Measurements from ENCODE around the gene NECTIN4. TPM values are rescaled to one million over a fixed set of nuclear protein-coding genes. Genes with fewer than 3 reads are reported as not detected.
"Not testable (repeated sequence)": the region's sequence is repeated elsewhere in the genome, so short reads cannot be mapped to it uniquely, and the experiment has no call there.

Gene NECTIN4
- total RNA-seq, 2 experiments from 2014 or later: 0.05 TPM; not detected in 1

DNA sequence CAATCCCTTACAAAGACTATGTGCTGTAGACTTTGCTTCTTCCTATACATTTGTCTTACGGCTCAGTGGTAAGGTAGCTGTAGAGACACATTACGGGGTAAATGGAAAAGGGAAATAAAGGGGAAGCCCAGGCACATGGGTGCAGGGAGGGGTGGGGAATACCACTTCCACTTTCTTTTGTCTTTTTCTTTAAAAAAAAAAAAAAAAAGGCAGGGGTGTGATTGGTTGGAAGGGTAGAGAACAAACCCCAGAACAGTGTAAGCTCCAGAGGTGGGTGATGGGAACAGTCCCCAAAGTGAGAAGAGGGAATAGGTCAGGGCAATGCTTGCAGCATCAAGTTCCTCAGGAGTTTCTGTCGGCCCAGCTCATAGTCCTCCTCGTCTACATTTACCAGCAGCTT, 32.5 kb upstream of the NECTIN4 start:
- Mint-ChIP-seq H3K27ac (peak overlapping the region; percentile 64), H3K27me3 (no peaks in the 10 kb centered on the region), H3K4me1 (ENCODE audit: low read depth) (peaks cover 35% of the 10 kb centered on the region), H3K9me3 (no peaks in the 10 kb centered on the region), H3K4me3 (no peak overlapping the region), H3K36me3 (peaks cover 56% of the 10 kb centered on the region)
- ChIA-PET CTCF (interaction anchor here (1.0 to 1.5 kb wide), 4 partner anchors 11 to 44 kb away, joined by 3 to 4 read pairs (median 3); partner anchors contain the start of genes DEDD and PPOX), POLR2A (interaction anchor here (1.3 kb wide), 1 partner anchor 36 kb away, joined by 3 read pairs; no protein-coding TSS in a partner anchor)
- no peak for DNase-seq
- intact Hi-C loops (cut with micrococcal nuclease): no loop called here

GRCh38 chr1:161121042-161121650, 31.8 kb upstream of the NECTIN4 start:
- ChIA-PET CTCF (interaction anchor here (1.0 to 1.5 kb wide), 4 partner anchors 12 to 45 kb away, joined by 3 to 4 read pairs (median 3); partner anchors contain the start of genes DEDD and PPOX), POLR2A (interaction anchor here (1.3 kb wide), 1 partner anchor 37 kb away, joined by 3 read pairs; no protein-coding TSS in a partner anchor)
- H3K4me1 Mint-ChIP-seq (ENCODE audit: low read depth): peaks cover 36% of the 10 kb centered on the region
- H3K36me3 Mint-ChIP-seq: peaks cover 55% of the 10 kb centered on the region
- peak overlapping the region; percentile 82 for H3K27ac Mint-ChIP-seq
- no peak overlapping the region for H3K4me3 Mint-ChIP-seq
- intact Hi-C loops (cut with micrococcal nuclease): no loop called here
- no peaks in the 10 kb centered on the region for H3K9me3 Mint-ChIP-seq
- no peak for DNase-seq
- no peaks in the 10 kb centered on the region for H3K27me3 Mint-ChIP-seq

DNA sequence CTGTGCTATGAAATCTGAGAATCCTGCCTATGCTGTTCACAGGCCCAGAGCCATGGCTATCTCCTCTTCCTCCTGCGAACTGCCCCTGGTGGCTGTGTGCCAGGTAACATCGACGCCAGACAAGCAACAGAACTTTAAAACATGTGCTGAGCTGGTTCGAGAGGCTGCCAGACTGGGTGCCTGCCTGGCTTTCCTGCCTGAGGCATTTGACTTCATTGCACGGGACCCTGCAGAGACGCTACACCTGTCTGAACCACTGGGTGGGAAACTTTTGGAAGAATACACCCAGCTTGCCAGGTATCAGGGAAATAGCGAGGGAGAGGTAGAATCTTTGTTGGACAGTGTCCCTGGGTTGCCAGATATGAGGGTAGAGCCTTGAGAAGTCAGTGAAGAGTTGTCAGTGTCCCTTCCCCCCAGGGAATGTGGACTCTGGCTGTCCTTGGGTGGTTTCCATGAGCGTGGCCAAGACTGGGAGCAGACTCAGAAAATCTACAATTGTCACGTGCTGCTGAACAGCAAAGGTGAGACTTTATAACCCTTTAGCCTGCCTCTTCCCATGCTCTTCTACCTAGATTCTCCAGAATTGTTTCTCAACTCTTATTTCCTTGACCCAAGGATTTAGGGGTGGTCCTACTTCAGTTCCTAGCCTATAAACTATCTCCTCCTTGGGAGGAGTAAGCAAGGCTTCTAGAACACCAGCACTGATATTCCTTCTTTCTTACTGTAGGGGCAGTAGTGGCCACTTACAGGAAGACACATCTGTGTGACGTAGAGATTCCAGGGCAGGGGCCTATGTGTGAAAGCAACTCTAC, 29.9 kb upstream of the NECTIN4 start:
- Mint-ChIP-seq H3K4me1 (ENCODE audit: low read depth) (peaks cover 53% of the 10 kb centered on the region), H3K4me3 (peak overlapping the region; percentile 93), H3K36me3 (peaks cover 48% of the 10 kb centered on the region), H3K27me3 (no peaks in the 10 kb centered on the region), H3K27ac (peak overlapping the region; percentile 84), H3K9me3 (no peaks in the 10 kb centered on the region)
- CTCF ChIA-PET: interaction anchor here (0.6 to 3.9 kb wide), 5 partner anchors 21 to 111 kb away, joined by 3 to 40 read pairs (median 3); partner anchors contain the start of genes ARHGAP30 and KLHDC9
- intact Hi-C loops (cut with micrococcal nuclease): loop anchor here (1.0 to 5.0 kb wide), 5 partner anchors 13 to 857 kb away; partner anchors contain the start of genes DCAF8, DEDD, F11R and SDHC
- peak; percentile 85 for DNase-seq
- POLR2A ChIA-PET: interaction anchor here (0.9 to 2.4 kb wide), 4 partner anchors 9 to 282 kb away, joined by 3 to 11 read pairs (median 4); partner anchors contain the start of gene USF1

DNA sequence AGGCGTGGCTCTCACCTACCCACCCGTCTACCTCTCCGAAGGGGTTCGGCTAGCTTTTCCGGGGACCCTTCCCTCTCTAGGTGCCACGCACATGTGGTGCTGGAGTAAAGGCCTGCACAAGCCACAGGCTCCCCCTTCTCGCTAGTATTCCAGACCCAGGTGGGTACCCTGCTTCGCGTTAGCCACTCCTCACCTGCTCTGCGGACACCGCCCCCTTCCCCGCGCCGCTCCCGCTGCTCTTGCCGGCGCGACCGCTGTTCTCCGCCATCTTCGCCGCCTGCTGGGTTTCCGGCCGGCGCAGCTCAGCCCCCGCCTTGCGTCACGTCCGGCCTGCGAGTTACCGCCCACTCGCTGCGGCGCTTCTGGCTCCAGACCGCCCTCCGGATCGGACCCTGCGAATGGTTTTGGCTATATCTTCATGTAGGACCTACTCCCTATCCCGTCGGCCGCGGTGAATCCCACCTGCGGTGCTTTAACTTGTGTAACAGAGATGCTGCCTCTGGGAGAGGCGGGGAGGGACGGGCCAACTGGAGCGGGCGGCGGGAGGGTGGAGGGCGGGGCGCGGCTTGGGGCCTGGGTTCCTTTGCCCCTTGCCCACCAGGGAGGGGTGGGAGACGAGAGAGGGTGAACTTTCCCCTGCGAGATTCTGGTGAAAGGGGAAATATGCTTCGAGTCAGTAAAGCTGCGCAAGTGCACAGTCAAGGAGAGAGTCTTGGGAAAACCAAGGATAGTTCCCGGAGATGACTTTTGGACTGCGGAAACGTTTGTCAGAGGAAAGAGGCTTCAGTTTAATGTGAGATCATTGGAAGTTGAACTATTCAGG, 28.6 kb upstream of the NECTIN4 start, which contains the start of the genes NIT1 and PFDN2:
NIT1 (plus strand) TSS at position 347 of the 823 bp plus-strand sequence; CDS start at position 419, 72 bp downstream.
PFDN2 (minus strand) TSS at position 279 of the 823 bp plus-strand sequence; CDS start at position 268, 11 bp downstream.
- intact Hi-C loops (cut with micrococcal nuclease): loop anchor here (1.0 to 5.0 kb wide), 5 partner anchors 35 to 856 kb away; partner anchors contain the start of genes DCAF8, F11R, SDHC and UFC1
- ChIA-PET CTCF (interaction anchor here (1.1 to 3.9 kb wide), 7 partner anchors 9 to 76 kb away, joined by 3 to 40 read pairs (median 4); partner anchors contain the start of genes ARHGAP30, KLHDC9 and PPOX), POLR2A (interaction anchor here (0.8 to 3.2 kb wide), 13 partner anchors 10 to 491 kb away, joined by 3 to 18 read pairs (median 5); partner anchors contain the start of genes ARHGAP30, PPOX, TOMM40L and TSTD1)

DNA sequence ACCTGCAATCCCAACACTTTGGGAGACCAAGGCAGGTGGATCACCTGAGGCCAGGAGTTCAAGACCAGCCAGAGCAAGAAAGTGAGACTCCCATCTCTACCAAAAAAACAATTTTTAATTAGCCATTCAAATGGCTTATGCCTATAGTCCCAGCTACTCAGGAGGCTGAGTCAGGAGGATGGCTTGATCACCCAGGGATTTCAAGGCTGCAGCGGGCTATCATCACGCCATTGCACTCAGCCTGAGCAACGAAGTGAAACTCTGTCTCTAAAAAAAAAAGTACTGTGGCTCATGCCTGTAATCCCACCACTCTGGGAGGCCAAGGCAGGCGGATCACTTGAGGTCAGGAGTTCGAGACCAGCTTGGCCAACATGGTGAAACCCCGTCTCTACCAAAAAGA, 26.6 kb upstream of the NECTIN4 start:
- ChIA-PET POLR2A (interaction anchor here (0.6 to 3.2 kb wide), 2 partner anchors 46 to 50 kb away, joined by 3 to 18 read pairs; partner anchors contain the start of gene ARHGAP30), CTCF (interaction anchor here (2.2 to 3.9 kb wide), 2 partner anchors 17 to 50 kb away, joined by 8 to 40 read pairs; partner anchors contain the start of genes KLHDC9 and PPOX)
- DNase-seq, H3K27me3 Mint-ChIP-seq, H3K9me3 Mint-ChIP-seq: not testable (repeated sequence)
- Mint-ChIP-seq H3K4me1 (ENCODE audit: low read depth) (peaks cover 74% of the 10 kb centered on the region), H3K4me3 (peak overlapping the region; percentile 93), H3K36me3 (peaks cover 31% of the 10 kb centered on the region), H3K27ac (peak overlapping the region; percentile 84)
- intact Hi-C loops (cut with micrococcal nuclease): loop anchor here (1.0 to 5.0 kb wide), 8 partner anchors 15 to 854 kb away; partner anchors contain the start of genes ARHGAP30, DCAF8, DEDD and SDHC

More for the DNA sequence above, 28.6 kb upstream of the NECTIN4 start, which contains the start of the genes NIT1 and PFDN2:
- Mint-ChIP-seq H3K36me3 (peaks cover 43% of the 10 kb centered on the region), H3K9me3 (no peaks in the 10 kb centered on the region), H3K4me1 (ENCODE audit: low read depth) (peaks cover 66% of the 10 kb centered on the region), H3K27ac (peak within 1 kb of the TSS; percentile 84), H3K4me3 (peak within 1 kb of the TSS; percentile 93), H3K27me3 (no peaks in the 10 kb centered on the region)
- DNase-seq: peak; percentile 92

DNA sequence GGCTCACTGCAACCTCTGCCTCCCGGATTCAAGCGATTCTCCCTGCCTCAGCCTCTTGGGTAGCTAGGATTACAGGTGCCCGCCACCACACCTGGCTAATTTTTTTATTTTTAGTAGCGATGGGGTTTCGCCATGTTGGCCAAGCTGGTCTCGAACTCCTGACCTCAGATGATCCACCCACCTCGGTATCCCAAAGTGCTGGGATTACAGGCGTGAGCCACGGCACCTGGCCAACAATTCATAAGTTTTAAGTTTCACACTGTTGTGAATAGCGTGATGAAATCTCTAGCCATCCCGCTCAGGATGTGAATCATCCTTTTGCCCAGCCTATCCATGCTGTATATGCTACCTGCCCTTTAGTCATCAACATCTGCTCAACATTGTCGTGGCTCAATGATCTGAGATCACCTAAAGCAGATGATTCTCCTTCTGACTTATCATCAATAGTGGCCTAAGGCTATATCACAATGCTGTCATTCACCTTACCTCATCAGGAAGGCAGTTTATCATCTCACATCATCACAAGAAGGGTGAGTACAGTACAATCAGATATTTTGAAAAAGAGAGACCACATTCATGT, 25.9 kb upstream of the NECTIN4 start:
- H3K27me3 Mint-ChIP-seq: no peaks in the 10 kb centered on the region
- ChIA-PET CTCF (no interaction called here), POLR2A (interaction anchor here (1.3 to 3.2 kb wide), 3 partner anchors 16 to 69 kb away, joined by 4 to 18 read pairs (median 5); partner anchors contain the start of genes ARHGAP30 and USF1)
- DNase-seq: peak; percentile 76
- H3K36me3 Mint-ChIP-seq: peaks cover 26% of the 10 kb centered on the region
- no peaks in the 10 kb centered on the region for H3K9me3 Mint-ChIP-seq
- peaks cover 68% of the 10 kb centered on the region for H3K4me1 Mint-ChIP-seq (ENCODE audit: low read depth)
- intact Hi-C loops (cut with micrococcal nuclease): loop anchor here (1.0 to 5.0 kb wide), 8 partner anchors 14 to 853 kb away; partner anchors contain the start of genes ARHGAP30, DCAF8, DEDD and SDHC
- peak overlapping the region; percentile 93 for H3K4me3 Mint-ChIP-seq
- H3K27ac Mint-ChIP-seq: peak overlapping the region; percentile 84

- POLR2A ChIA-PET: interaction anchor here (1.3 to 1.4 kb wide), 2 partner anchors 15 to 69 kb away, joined by 4 to 5 read pairs; partner anchors contain the start of gene USF1
- Mint-ChIP-seq H3K4me1 (ENCODE audit: low read depth) (peaks cover 64% of the 10 kb centered on the region), H3K9me3 (no peaks in the 10 kb centered on the region), H3K4me3 (no peak overlapping the region), H3K27ac (peak overlapping the region; percentile 84), H3K36me3 (peaks cover 21% of the 10 kb centered on the region), H3K27me3 (no peaks in the 10 kb centered on the region)
- CTCF ChIA-PET: interaction anchor here (1.1 kb wide), 1 partner anchor 18 kb away, joined by 3 read pairs; no protein-coding TSS in a partner anchor
- intact Hi-C loops (cut with micrococcal nuclease): loop anchor here (2.0 kb wide), 1 partner anchor 14 kb away; no protein-coding TSS in a partner anchor
- DNase-seq: no peak
Observed at GRCh38 chr1:161114556-161114955, 25.2 kb upstream of the NECTIN4 start.

DNA sequence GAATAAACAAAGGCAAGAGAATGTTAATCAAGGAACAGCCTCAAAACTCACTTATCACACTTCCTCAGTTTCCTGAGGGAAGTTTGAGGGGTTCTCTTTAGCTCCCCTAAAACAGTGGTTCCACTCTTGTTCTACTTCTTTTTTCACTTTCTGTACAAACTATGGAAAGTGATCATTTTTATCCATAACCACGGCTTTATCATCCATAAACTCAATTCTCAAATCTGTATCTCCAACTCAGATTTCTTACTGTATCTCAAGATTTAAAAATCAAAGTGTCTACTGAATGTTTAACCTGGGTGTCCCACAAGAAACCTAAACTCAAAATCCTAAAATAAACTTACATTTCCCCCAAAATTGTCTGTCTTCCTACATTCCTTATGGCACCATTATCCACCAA, 24.6 kb upstream of the NECTIN4 start:
- Mint-ChIP-seq H3K4me3 (no peak overlapping the region), H3K27me3 (no peaks in the 10 kb centered on the region), H3K36me3 (peaks cover 22% of the 10 kb centered on the region), H3K4me1 (ENCODE audit: low read depth) (peaks cover 61% of the 10 kb centered on the region), H3K27ac (peak overlapping the region; percentile 84), H3K9me3 (no peaks in the 10 kb centered on the region)
- ChIA-PET POLR2A (interaction anchor here (1.4 kb wide), 1 partner anchor 68 kb away, joined by 4 read pairs; the partner anchor contains the start of gene USF1), CTCF (interaction anchor here (1.1 kb wide), 1 partner anchor 17 kb away, joined by 3 read pairs; no protein-coding TSS in a partner anchor)
- intact Hi-C loops (cut with micrococcal nuclease): loop anchor here (2.0 kb wide), 1 partner anchor 13 kb away; no protein-coding TSS in a partner anchor
- no peak for DNase-seq

- POLR2A ChIA-PET: no interaction called here
- no peaks in the 10 kb centered on the region for H3K9me3 Mint-ChIP-seq
- DNase-seq: no peak
- H3K4me1 Mint-ChIP-seq (ENCODE audit: low read depth): peaks cover 56% of the 10 kb centered on the region
- H3K27ac Mint-ChIP-seq: no peak overlapping the region
- CTCF ChIA-PET: interaction anchor here (1.1 to 1.2 kb wide), 2 partner anchors 14 to 161 kb away, joined by 3 to 8 read pairs; partner anchors contain the start of gene KLHDC9
- H3K27me3 Mint-ChIP-seq: no peaks in the 10 kb centered on the region
- intact Hi-C loops (cut with micrococcal nuclease): no loop called here
- peaks cover 18% of the 10 kb centered on the region for H3K36me3 Mint-ChIP-seq
- H3K4me3 Mint-ChIP-seq: no peak overlapping the region
Observed at GRCh38 chr1:161111527-161111926, 22.2 kb upstream of the NECTIN4 start.

- H3K4me1 Mint-ChIP-seq (ENCODE audit: low read depth): peaks cover 54% of the 10 kb centered on the region
- CTCF ChIA-PET: interaction anchor here (1.2 kb wide), 1 partner anchor 13 kb away, joined by 8 read pairs; the partner anchor contains the start of gene KLHDC9
Observed at GRCh38 chr1:161111117-161111516, 21.8 kb upstream of the NECTIN4 start.

More at GRCh38 chr1:161111117-161111516, 21.8 kb upstream of the NECTIN4 start:
- POLR2A ChIA-PET: interaction anchor here (0.6 kb wide), 1 partner anchor 17 kb away, joined by 3 read pairs; no protein-coding TSS in a partner anchor
- H3K4me3 Mint-ChIP-seq: no peak overlapping the region
- no peak for DNase-seq
- no peak overlapping the region for H3K27ac Mint-ChIP-seq
- no peaks in the 10 kb centered on the region for H3K27me3 Mint-ChIP-seq
- peaks cover 18% of the 10 kb centered on the region for H3K36me3 Mint-ChIP-seq
- intact Hi-C loops (cut with micrococcal nuclease): no loop called here
- no peaks in the 10 kb centered on the region for H3K9me3 Mint-ChIP-seq

Measured in activated CD4-positive, alpha-beta memory T cell treated with anti-CD3 and anti-CD28 coated beads for 36 hours (primary cell).